HEK293 (cell line): Measurements from ENCODE around the gene CYTH3.

Experiments
- CTCF ChIP-seq: fragments of 450-650 bp; formaldehyde crosslinking; IDR thresholded peaks from 2 replicates; pipeline ENCODE4 v1.5.1; 2016; ENCODE audit warnings: missing biosample characterization, missing genetic modification characterization
- REST ChIP-seq: fragments of 450-650 bp; formaldehyde crosslinking; IDR thresholded peaks from 2 replicates; pipeline ENCODE4 v1.5.1; 2016; ENCODE audit warnings: missing biosample characterization, missing genetic modification characterization
- ZBTB11 ChIP-seq: fragments of 450-650 bp; formaldehyde crosslinking; conservative IDR thresholded peaks from 2 replicates; pipeline ENCODE4 v1.5.1; 2016; ENCODE audit warnings: low read depth, missing biosample characterization, missing genetic modification characterization
- ZNF155 ChIP-seq: fragments of 450-650 bp; formaldehyde crosslinking; IDR thresholded peaks from 2 replicates; pipeline ENCODE4 v1.5.1; 2016; ENCODE audit warnings: missing biosample characterization, missing genetic modification characterization
- ZNF510 ChIP-seq: fragments of 450-650 bp; formaldehyde crosslinking; IDR thresholded peaks from 2 replicates; pipeline ENCODE4 v1.5.1; 2018; ENCODE audit warnings: mild to moderate bottlenecking, missing genetic modification characterization, missing biosample characterization; ENCODE audit not compliant: insufficient replicate concordance
- ZNF639 ChIP-seq: fragments of 450-650 bp; formaldehyde crosslinking; IDR thresholded peaks from 2 replicates; pipeline ENCODE4 v1.5.1; 2016; ENCODE audit warnings: missing biosample characterization, missing genetic modification characterization
- TF ChIP-seq, protein P1 (sequence below): fragments of 450-650 bp; formaldehyde crosslinking; IDR thresholded peaks from 2 replicates; pipeline ENCODE4 v1.5.1; 2016; ENCODE audit warnings: missing biosample characterization, missing genetic modification characterization
- TF ChIP-seq, protein P2 (sequence below): sonication (generic); formaldehyde crosslinking; IDR thresholded peaks from 2 replicates; pipeline ENCODE4 v1.8.1; 2022; ENCODE audit warnings: mild to moderate bottlenecking, moderate library complexity, missing genetic modification reagents

DNA sequence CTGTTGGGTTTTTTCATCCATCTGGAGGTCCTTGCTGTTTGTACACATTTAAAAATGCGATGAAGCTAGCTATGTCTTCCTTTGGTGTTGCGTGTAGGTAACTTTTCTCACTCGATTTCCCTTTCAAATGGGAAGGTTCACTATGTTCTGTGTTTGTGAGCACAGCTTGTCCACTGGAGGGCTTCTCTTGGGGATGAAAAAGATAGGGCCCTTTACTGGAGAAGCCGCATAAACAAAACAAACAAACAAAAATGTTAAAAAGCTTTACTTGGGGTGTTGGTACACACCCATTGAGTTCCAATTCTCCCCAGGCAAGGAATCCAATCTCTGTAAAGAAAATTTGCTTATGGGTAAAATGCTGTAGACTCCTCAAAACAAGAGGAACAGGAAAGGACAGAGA lies 23.4 kb downstream of the CYTH3 start:
- TF ChIP-seq ZNF510 (tag by site-specific recombination) (no peak), CTCF (tag by site-specific recombination) (no peak), REST (tag by site-specific recombination) (no peak), ZNF155 (tag by site-specific recombination) (no peak), ZBTB11 (tag by site-specific recombination) (no peak), ZNF639 (no peak)
- TF ChIP-seq, protein P1, sequence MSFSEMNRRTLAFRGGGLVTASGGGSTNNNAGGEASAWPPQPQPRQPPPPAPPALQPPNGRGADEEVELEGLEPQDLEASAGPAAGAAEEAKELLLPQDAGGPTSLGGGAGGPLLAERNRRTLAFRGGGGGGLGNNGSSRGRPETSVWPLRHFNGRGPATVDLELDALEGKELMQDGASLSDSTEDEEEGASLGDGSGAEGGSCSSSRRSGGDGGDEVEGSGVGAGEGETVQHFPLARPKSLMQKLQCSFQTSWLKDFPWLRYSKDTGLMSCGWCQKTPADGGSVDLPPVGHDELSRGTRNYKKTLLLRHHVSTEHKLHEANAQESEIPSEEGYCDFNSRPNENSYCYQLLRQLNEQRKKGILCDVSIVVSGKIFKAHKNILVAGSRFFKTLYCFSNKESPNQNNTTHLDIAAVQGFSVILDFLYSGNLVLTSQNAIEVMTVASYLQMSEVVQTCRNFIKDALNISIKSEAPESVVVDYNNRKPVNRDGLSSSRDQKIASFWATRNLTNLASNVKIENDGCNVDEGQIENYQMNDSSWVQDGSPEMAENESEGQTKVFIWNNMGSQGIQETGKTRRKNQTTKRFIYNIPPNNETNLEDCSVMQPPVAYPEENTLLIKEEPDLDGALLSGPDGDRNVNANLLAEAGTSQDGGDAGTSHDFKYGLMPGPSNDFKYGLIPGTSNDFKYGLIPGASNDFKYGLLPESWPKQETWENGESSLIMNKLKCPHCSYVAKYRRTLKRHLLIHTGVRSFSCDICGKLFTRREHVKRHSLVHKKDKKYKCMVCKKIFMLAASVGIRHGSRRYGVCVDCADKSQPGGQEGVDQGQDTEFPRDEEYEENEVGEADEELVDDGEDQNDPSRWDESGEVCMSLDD (tag by site-specific recombination) = no peak
- TF ChIP-seq, protein P2, sequence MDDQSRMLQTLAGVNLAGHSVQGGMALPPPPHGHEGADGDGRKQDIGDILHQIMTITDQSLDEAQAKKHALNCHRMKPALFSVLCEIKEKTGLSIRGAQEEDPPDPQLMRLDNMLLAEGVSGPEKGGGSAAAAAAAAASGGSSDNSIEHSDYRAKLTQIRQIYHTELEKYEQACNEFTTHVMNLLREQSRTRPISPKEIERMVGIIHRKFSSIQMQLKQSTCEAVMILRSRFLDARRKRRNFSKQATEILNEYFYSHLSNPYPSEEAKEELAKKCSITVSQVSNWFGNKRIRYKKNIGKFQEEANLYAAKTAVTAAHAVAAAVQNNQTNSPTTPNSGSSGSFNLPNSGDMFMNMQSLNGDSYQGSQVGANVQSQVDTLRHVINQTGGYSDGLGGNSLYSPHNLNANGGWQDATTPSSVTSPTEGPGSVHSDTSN (CRISPR knock-in tag) = no peak
